ENCODE results near the gene LCN15. TPM values are rescaled to one million over a fixed set of nuclear protein-coding genes. Genes with fewer than 3 reads are reported as not detected.
A peak's percentile ranks its signal among the peaks of the same experiment; 100 is the strongest.

The LCN15 gene, protein sequence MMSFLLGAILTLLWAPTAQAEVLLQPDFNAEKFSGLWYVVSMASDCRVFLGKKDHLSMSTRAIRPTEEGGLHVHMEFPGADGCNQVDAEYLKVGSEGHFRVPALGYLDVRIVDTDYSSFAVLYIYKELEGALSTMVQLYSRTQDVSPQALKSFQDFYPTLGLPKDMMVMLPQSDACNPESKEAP
- polyA plus RNA-seq (2011; rRNA removed) (not detected in 2 replicates), polyA minus RNA-seq (2011; rRNA and poly(A)+ RNA removed) (not detected in 2 replicates)

DNA sequence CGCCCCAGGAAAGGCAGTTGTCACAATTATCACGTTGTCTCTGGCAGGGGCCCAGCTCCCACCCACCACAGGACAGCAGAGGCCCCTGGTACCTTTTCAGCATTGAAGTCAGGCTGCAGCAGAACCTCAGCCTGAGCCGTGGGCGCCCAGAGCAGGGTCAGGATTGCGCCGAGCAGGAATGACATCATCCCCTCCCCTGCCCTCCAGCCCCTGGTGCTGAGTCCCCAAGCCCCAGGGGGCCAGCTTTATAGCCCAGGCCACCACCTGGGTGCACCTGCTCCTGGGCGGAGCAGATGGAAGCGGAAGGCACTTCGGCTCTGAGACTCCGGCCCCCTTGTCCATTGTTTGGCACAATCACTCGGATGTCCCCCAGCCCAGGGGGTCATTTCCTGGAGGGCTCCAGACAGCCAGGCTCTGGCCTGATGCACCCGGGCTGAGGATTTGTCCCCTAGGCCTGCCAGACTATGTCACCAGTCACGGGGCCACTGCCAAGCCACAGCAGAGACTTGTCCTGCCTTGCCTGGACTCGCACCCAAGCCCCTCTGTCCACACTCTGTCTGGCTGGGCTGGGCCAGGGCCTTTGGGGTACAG is at the start of gene LCN15:
Gene LCN15, minus strand, starts transcription at position 218 of the 591 bp plus-strand sequence. Its CDS starts 30 bp downstream, at position 188.
- Histone ChIP-seq H3K36me3 (ENCODE audit: control insufficient read depth, insufficient read depth, low read length) (no peaks in the 10 kb centered on the region), H3K4me3 (ENCODE audit: low read depth, low read length) (no peak within 1 kb of the TSS), H3K27me3 (ENCODE audit: control insufficient read depth, insufficient read depth, low read length) (peaks cover 6% of the 10 kb centered on the region)
- POLR2A ChIA-PET = no interaction called here
- TF ChIP-seq, protein P1, sequence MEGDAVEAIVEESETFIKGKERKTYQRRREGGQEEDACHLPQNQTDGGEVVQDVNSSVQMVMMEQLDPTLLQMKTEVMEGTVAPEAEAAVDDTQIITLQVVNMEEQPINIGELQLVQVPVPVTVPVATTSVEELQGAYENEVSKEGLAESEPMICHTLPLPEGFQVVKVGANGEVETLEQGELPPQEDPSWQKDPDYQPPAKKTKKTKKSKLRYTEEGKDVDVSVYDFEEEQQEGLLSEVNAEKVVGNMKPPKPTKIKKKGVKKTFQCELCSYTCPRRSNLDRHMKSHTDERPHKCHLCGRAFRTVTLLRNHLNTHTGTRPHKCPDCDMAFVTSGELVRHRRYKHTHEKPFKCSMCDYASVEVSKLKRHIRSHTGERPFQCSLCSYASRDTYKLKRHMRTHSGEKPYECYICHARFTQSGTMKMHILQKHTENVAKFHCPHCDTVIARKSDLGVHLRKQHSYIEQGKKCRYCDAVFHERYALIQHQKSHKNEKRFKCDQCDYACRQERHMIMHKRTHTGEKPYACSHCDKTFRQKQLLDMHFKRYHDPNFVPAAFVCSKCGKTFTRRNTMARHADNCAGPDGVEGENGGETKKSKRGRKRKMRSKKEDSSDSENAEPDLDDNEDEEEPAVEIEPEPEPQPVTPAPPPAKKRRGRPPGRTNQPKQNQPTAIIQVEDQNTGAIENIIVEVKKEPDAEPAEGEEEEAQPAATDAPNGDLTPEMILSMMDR (IDR thresholded peaks at IDR 0.05; ENCODE audit: insufficient read depth, low read depth, low read length) = no peak
- CTCF ChIA-PET = no interaction called here
- DNase-seq (ENCODE audit: low read depth) = no peak

DNA sequence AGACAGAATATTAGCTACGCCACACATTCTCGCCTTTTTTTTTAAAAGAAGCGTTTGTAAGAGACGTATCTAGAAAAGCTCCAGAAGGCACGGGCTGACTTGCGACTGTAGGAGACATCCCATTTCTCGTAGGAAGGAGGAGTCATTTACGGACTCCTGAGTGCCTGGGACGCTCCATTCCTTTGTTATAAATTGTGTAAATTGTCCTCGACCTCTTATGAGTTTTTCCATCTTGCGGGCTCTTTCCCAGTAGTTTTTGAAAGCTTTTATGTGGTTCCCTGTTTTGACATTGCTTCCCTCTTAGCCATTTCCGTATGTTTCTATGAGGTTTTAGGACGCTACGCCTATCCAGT is 44.5 kb upstream of the LCN15 start:
- peaks cover 5% of the 10 kb centered on the region for H3K36me3 ChIP-seq (ENCODE audit: control insufficient read depth, insufficient read depth, low read length)
- no peaks in the 10 kb centered on the region for H3K27me3 ChIP-seq (ENCODE audit: control insufficient read depth, insufficient read depth, low read length)
- DNase-seq (ENCODE audit: low read depth) = no peak
- CTCF ChIA-PET = interaction anchor here (0.7 to 3.2 kb wide), 5 partner anchors 16 to 221 kb away, joined by 3 to 9 read pairs (median 7); partner anchors contain the start of genes AJM1 and TMEM141
- TF ChIP-seq, protein P1 (IDR thresholded peaks at IDR 0.05; ENCODE audit: insufficient read depth, low read depth, low read length) = no peak
- peak overlapping the region; percentile 88 for H3K4me3 ChIP-seq (ENCODE audit: low read depth, low read length)
- POLR2A ChIA-PET = no interaction called here

DNA sequence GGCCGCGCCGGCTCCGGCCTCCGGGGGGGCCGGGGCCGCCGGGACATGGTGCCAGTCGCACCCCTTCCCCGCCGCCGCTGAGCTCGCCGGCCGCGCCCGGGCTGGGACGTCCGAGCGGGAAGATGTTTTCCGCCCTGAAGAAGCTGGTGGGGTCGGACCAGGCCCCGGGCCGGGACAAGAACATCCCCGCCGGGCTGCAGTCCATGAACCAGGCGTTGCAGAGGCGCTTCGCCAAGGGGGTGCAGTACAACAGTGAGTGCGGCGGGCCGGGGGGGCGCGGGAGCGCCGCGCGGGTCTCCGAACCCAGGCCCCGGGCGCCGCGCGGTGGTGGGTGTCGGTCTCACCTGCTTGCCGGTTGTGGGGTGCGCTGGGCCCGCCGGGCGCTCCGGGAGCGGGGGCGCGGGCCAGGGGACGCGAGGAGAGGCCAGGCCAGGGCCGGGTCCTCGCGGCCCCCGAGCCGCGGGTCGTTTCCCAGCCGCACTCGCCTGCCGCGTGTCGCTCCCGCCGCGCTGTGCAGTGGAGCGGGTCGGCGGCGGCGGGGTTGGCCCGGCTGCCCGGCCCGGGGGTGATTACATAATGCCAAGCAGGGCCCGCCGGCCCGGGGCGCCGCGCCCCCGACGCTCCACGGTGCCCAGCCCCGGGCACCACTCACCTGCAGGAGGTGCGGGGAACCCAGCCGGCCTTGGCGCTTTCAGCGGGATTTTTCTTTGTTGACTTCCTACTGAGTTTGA is 43.9 kb upstream of the LCN15 start:
- H3K27me3 ChIP-seq (ENCODE audit: control insufficient read depth, insufficient read depth, low read length) = no peaks in the 10 kb centered on the region
- ChIA-PET POLR2A (no interaction called here), CTCF (interaction anchor here (0.7 to 3.2 kb wide), 6 partner anchors 16 to 221 kb away, joined by 3 to 10 read pairs (median 8); partner anchors contain the start of genes AJM1 and TMEM141)
- TF ChIP-seq, protein P1 (IDR thresholded peaks at IDR 0.05; ENCODE audit: insufficient read depth, low read depth, low read length) = no peak
- no peak for DNase-seq (ENCODE audit: low read depth)
- peaks cover 5% of the 10 kb centered on the region for H3K36me3 ChIP-seq (ENCODE audit: control insufficient read depth, insufficient read depth, low read length)
- peak overlapping the region; percentile 88 for H3K4me3 ChIP-seq (ENCODE audit: low read depth, low read length)

DNA sequence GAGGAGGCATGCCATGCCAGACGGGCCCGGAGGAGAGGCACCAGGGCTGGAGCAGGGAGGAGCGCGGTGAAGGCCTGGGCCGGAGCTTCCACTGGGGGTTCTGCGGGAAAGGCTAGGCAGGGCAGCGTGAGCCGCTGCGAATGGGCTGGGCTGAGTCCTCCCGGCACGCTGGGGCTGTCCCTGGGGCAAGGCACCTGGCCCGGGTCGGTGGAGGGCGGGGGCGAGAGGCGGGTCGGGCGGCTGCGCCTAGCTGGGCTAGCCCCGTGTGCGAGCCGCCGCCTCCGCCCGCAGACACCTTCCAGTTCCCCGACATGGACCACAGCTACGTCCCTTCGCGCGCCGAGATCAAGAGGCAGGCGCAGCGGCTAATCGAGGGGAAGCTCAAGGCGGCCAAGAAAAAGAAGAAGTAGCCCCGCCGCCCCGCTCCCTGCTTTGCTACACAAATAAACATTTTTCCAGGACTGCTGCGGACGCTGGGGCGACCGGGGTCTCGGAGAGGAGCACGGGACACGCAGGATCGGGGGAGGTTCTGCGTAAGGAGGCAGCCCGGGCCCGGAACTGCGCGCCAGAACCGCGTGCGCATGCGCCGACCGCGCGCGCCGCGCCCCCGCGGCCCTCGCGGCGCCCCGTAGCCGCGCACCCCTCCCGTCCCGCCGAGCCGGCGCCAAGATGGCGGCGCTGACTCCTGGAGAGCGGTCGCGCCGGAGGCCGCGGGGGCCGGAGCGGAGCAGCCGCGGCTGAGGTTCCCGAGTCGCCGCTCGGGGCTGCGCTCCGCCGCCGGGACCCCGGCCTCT is 43.2 kb upstream of the LCN15 start, which contains the start of gene RABL6:
Gene RABL6, plus strand, starts transcription at position 668 of the 794 bp plus-strand sequence. CDS start 249 bp downstream, outside the sequence.
- ChIA-PET POLR2A (no interaction called here), CTCF (interaction anchor here (1.1 to 3.0 kb wide), 5 partner anchors 15 to 222 kb away, joined by 4 to 10 read pairs (median 7); partner anchors contain the start of genes AJM1 and TMEM141)
- DNase-seq (ENCODE audit: low read depth) = no peak

More for the DNA sequence above, 43.2 kb upstream of the LCN15 start, which contains the start of gene RABL6:
- TF ChIP-seq, protein P1 (IDR thresholded peaks at IDR 0.05; ENCODE audit: insufficient read depth, low read depth, low read length) = no peak
- peak within 1 kb of the TSS; percentile 88 for H3K4me3 ChIP-seq (ENCODE audit: low read depth, low read length)
- H3K36me3 ChIP-seq (ENCODE audit: control insufficient read depth, insufficient read depth, low read length) = no peaks in the 10 kb centered on the region; the same call in 1 of the 2 replicates
- H3K27me3 ChIP-seq (ENCODE audit: control insufficient read depth, insufficient read depth, low read length) = peaks cover under 1% of the 10 kb centered on the region

Data from BJ (cell line).